ENCODE measurements around the gene FAM50B.

Gene FAM50B

GRCh38 chr6:3871515-3871914 is 22.3 kb downstream of the FAM50B start:
- DNase-seq (ENCODE audit: low read depth in 2 of 3, low spot score in 1 of 3): no peak

GRCh38 chr6:3871939-3872338 is 22.8 kb downstream of the FAM50B start:
- no peak for DNase-seq (ENCODE audit: low read depth in 2 of 3, low spot score in 1 of 3)

GRCh38 chr6:3872370-3872854 is 23.2 kb downstream of the FAM50B start:
- DNase-seq (ENCODE audit: low read depth in 2 of 3, low spot score in 1 of 3): no peak

GRCh38 chr6:3873051-3873450 is 23.9 kb downstream of the FAM50B start:
- no peak for DNase-seq (ENCODE audit: low read depth in 2 of 3, low spot score in 1 of 3)

GRCh38 chr6:3874069-3874468 is 24.9 kb downstream of the FAM50B start:
- DNase-seq (ENCODE audit: low read depth in 2 of 3, low spot score in 1 of 3): no peak

- no peak for DNase-seq (ENCODE audit: low read depth in 2 of 3, low spot score in 1 of 3)
Measured at GRCh38 chr6:3875486-3875885, 26.3 kb downstream of the FAM50B start.

- no peak for DNase-seq (ENCODE audit: low read depth in 2 of 3, low spot score in 1 of 3)
Measured at GRCh38 chr6:3876101-3876500, 26.9 kb downstream of the FAM50B start.

GRCh38 chr6:3876866-3877265 is 27.7 kb downstream of the FAM50B start:
- no peak for DNase-seq (ENCODE audit: low read depth in 2 of 3, low spot score in 1 of 3)

- DNase-seq (ENCODE audit: low read depth in 2 of 3, low spot score in 1 of 3): no peak
Measured at GRCh38 chr6:3878048-3878666, 29.0 kb downstream of the FAM50B start.

- no peak for DNase-seq (ENCODE audit: low read depth in 2 of 3, low spot score in 1 of 3)
Measured at GRCh38 chr6:3879194-3879952, 30.2 kb downstream of the FAM50B start.

- DNase-seq (ENCODE audit: low read depth in 2 of 3, low spot score in 1 of 3): no peak
Measured at GRCh38 chr6:3881711-3882421, 32.7 kb downstream of the FAM50B start.

GRCh38 chr6:3882431-3882830 is 33.3 kb downstream of the FAM50B start:
- DNase-seq (ENCODE audit: low read depth in 2 of 3, low spot score in 1 of 3): no peak

- no peak for DNase-seq (ENCODE audit: low read depth in 2 of 3, low spot score in 1 of 3)
Measured at GRCh38 chr6:3882866-3883265, 33.7 kb downstream of the FAM50B start.

- no peak for DNase-seq (ENCODE audit: low read depth in 2 of 3, low spot score in 1 of 3)
Measured at GRCh38 chr6:3884007-3884745, 35.0 kb downstream of the FAM50B start.

GRCh38 chr6:3885262-3886036 is 36.3 kb downstream of the FAM50B start:
- DNase-seq (ENCODE audit: low read depth in 2 of 3, low spot score in 1 of 3): no peak

GRCh38 chr6:3887150-3887700 is 38.1 kb downstream of the FAM50B start:
- DNase-seq (ENCODE audit: low read depth in 2 of 3, low spot score in 1 of 3): no peak

- no peak for DNase-seq (ENCODE audit: low read depth in 2 of 3, low spot score in 1 of 3)
Measured at GRCh38 chr6:3888153-3888957, 39.2 kb downstream of the FAM50B start.

- DNase-seq (ENCODE audit: low read depth in 2 of 3, low spot score in 1 of 3): no peak
Measured at GRCh38 chr6:3890047-3890446, 40.9 kb downstream of the FAM50B start.

GRCh38 chr6:3891883-3892282 is 42.7 kb downstream of the FAM50B start:
- no peak for DNase-seq (ENCODE audit: low read depth in 2 of 3, low spot score in 1 of 3)
